GM19193 (cell line): ENCODE results near the gene INTS15.

ENCODE experiments used
- POLR2A ChIP-seq: IDR thresholded peaks from 4 replicates; pipeline ENCODE4 v1.6.1; 2011; ENCODE audit not compliant: insufficient read depth, insufficient read length; ENCODE audit errors: extremely low read depth

Gene INTS15

DNA sequence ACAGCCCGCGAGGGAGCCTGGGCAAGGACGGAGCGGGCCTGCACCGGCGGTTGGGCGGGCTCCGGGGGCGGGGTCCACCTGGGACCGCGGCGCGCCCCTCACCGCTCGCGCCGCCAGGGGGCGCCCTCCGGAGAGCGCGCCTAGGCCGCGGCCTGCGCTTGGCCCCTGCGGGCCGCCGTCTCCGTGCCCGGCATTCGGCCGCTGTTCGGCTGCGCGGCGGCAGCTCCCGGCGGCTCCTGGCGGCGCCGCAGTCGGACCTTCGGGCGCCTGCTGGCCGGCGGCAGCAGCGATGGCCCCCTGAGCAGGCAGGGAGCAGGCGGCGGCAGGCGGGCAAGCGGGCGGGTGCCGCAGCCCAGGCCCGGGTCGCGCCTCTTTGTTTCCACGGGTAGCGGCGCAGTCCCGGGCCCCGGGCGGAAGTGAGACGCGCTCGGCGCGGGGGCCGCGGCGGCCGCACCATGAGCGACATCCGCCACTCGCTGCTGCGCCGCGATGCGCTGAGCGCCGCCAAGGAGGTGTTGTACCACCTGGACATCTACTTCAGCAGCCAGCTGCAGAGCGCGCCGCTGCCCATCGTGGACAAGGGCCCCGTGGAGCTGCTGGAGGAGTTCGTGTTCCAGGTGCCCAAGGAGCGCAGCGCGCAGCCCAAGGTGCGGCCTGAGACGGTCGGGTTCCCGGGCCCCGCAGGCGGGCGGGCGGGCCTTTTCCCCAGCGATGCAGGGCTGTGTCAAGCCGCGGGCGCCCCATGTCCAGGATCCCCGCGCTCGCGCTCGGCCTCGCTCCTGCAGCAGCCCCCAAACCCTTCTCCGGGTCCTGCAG, at the start of gene INTS15:
INTS15 (plus strand) TSS at position 193 of the 816 bp plus-strand sequence; CDS start at position 456, 263 bp downstream.
- TF ChIP-seq POLR2A, result peak; percentile 93

DNA sequence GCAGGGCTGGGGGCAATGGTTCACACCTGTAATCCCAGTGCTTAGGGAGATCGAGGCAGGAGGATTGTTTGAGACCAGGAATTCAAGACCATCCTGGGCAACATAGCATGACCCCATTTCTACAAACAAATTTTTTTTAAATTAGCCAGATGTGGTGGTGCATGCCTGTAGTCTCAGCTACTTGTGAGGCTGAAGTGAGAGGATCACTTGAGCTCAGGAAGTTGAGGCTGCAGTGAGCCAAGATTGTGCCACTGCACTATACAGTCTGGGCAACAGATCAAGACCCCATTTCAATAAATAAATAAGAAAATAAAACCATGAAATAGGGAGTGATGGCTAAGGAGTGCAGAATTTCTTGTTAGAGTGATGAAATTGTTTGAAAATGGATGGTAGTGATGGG, 47.5 kb upstream of the INTS15 start:
- TF ChIP-seq POLR2A, result no peak

DNA sequence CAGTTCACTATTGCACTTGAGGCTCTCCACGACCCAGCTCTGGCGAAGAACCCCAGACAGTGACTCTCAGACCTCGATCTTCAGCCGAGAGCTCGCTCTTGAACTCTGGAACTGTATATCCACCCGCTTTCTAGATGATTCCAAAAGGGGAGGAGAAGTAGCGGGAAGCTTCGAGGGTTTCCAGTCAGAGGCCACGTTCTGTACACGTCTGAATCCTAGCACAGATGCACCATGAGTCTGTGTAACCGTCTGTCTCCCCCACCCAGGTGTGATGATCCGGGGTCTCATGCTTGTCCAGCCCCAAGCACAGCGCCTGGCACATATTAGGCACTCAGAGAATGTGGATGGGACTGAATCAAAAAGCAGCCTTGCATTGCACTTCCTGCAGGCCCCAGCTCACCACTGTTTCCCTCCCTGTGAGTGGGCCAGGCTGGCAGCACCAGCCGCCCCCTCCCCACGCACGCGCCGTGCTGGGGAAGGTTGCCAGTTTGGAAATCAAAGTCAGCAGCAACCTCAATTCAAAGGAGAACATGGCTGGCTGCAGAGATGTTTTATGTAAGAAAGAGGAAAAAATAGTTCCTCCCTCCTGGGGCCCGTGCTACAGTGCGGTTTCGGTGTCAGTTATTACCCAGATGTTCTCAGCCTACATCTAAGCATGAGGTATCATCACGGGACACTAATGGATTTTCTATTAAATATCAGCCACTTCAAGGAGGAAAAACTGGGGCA, 44.3 kb upstream of the INTS15 start:
- TF ChIP-seq POLR2A, result no peak

DNA sequence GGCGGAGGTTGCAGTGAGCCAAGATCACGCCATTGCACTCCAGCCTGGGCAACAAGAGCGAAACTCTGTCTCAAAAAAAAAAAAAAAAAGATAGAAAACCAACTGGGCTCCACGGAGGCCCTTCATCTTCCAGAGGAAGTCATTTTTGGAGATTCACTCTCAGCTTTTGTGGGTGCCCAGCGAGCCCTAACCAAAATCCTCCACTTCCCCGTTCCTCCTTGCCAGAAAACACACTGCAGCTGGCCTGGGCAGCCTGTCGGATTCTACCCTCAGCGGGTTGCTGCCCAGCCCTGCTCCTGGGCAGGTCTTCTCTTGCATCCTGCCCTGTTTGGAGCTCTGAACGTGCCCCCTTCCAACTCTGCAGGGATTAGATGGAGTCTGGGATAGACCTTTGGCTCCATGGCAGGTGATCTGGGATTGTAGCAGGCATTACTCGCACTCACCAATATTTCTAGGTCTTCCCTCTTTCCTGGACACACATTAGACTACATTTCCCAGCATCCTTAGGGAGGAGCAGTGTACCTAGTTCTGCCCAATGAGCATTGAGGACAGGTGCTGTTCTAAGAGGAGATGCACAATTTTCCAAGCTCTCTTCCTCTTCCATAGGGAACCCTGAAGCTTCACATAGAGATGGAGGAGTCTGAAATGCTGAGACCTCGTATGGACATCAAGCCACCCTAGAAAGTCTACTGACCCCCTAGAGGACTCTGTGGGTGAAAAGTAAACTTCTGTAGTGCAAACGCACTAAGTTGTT, 43.1 kb upstream of the INTS15 start:
- no peak for TF ChIP-seq POLR2A

DNA sequence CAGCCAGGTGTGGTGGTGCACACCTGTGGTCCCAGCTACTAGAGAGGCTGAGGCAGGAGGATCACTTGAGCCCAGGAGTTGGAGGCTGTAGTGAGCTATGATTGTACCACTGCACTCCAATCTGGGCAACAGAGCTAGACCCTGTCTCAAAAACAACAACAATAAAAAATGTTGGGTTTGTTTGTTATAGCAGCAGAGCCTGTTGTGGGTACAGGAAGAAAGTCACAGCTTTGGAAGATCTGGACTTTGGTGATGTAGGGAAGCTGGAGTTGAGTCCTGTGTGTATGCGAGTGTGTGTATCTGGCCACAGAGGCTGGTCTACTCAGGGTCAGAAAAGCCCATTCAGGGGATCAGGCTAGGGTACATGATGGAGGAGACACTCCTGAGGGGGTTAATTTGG, 42.4 kb upstream of the INTS15 start:
- TF ChIP-seq POLR2A, result no peak

DNA sequence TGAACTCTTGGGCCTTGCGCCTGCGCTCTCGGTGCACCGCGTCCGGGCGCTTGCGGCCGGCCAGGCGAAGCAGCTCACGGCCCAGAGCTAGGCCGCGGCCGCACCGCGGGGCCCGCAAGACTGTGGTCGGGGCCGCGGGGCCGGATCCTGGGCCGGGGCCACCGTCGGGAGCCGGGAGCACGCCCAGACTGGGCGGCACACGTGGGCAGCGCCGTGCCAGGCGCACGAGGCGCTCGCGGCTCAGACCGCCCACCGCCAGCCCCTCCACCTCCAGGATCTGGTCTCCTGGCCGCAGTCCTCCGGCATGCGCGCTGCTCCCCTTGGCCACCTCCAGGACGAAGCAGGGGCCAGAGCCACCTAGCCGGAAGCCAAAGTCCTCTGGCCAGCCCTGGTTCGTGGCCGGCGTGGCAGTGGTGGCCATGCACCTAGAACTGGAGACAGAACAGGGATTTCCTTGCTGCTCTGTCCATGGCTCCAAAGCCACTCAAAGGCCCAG, 38.8 kb upstream of the INTS15 start, which contains the start of gene GRID2IP:
GRID2IP (minus strand) TSS at position 446 of the 496 bp plus-strand sequence; CDS start at position 421, 25 bp downstream.
- no peak for TF ChIP-seq POLR2A

DNA sequence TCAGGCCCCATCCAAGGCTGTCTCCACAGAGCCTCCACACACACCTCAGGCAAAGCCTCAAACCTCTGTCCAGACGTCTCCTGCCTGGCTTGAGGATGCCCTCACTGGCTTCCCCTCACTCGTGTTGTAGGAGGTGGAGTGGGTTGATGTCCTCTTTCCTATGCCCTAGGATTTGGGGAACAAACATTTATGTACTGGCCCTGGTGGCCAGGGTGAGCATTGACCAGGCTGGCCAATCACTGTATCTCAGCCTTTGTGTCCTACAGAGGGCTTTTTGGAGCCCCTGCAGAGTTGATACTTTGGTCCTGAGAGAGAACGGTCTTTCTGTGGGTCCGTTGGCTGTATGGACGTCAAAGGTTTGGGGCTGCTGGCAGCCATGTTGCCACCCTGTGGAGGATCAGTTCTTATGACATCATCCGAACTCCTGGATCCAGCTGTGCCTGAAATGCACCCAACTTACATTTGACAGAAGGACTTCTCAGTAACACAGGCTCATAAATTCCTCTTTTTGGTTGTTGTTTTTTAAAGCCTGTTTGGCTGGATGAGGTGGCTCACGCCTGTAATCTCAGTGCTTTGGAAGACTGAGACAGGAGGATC, 36.3 kb upstream of the INTS15 start:
- no peak for TF ChIP-seq POLR2A

DNA sequence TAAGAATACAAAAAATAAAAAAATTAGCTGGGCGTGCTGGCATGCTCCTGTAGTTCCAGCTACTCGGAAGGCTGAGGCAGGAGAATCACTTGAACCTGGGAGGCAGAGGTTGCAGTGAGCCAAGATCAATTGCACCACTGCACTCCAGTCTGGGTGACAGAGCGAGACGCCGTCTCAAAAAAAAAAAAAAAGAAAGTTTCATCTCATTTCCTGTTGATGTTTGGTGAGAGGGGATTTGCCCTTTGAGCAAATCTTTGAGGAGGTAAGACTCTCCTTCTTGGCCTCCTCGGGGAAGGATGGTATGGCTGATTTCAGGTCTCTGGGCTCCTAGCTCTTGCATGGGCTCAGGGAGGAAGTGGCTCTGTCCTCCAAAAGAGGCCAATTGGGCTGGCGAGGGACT, 35.0 kb upstream of the INTS15 start:
- no peak for TF ChIP-seq POLR2A

DNA sequence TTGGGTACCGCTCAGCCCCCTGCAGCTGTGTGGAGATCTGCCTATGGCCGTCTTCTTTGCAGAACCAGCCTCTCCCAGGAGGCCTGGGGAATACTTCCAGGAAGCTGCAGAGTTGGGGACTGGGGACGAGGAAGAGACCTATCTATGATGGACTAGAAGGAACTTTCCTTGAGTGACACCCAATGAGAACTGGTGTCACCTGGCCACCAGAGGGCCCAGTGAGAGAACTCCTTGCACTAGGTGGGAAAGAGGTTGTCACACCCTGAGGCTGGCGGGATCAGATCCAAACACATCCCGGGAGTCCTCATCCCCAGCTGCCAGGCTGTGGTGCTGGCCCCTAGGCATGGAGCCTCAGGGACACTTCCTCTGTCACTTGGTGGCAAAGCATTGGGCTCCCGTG, 33.6 kb upstream of the INTS15 start:
- no peak for TF ChIP-seq POLR2A

DNA sequence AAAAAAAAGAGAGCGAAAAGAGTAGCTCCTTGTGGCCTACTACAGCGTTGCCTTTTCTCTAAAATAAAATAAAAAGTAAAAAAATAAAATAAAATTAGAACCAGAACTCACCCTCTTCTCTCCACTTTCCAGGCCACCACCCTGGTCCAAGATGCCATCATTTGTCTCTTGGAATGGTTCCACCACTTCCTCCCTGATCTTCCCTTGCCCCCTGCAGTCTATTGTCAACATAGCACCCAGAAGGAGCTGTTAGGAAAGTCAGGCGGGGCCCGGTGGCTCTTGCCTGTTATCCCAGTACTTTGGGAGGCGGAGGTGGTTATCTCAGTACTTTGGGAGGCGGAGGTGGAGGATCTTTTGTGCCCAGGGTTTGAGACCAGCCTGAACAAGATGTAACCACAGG, 31.0 kb upstream of the INTS15 start:
- no peak for TF ChIP-seq POLR2A

DNA sequence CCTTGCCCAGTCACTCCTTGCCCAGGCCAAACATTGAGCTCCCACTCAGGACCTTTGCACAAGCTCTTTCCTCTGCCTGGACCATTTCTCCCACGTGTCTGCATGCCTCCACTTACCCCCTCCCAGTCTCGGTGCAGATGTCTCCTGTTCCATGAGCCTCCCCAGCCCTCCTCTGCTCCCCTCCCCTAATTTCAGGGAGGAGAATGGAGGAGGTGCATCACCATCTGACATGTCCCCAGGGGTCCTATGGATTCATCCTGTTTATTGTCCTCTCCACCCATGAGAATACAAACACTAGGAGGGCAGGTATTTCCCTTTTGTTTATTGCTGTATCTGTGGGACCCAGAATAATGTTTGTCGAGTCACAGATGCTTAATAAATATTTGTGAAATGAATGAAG, 29.9 kb upstream of the INTS15 start:
- no peak for TF ChIP-seq POLR2A

DNA sequence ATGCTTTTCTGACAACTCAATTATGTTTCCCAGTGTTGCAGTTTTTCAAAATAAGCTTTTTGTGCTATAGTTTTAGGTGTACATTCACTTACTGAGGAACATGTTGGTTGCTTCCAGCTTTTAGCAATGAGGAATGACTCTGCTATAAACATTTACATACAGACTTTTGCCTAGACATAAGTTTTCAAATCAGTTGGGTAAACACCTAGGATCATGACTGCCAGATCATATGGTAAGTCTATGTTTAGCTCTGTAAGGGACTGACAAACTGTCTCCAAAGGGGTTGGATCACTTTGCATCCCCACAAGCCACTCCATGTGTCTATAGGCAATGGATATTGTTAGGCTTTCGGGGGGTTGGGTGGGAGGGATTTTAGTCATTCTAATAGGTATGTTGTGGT, 27.7 kb upstream of the INTS15 start:
- no peak for TF ChIP-seq POLR2A

DNA sequence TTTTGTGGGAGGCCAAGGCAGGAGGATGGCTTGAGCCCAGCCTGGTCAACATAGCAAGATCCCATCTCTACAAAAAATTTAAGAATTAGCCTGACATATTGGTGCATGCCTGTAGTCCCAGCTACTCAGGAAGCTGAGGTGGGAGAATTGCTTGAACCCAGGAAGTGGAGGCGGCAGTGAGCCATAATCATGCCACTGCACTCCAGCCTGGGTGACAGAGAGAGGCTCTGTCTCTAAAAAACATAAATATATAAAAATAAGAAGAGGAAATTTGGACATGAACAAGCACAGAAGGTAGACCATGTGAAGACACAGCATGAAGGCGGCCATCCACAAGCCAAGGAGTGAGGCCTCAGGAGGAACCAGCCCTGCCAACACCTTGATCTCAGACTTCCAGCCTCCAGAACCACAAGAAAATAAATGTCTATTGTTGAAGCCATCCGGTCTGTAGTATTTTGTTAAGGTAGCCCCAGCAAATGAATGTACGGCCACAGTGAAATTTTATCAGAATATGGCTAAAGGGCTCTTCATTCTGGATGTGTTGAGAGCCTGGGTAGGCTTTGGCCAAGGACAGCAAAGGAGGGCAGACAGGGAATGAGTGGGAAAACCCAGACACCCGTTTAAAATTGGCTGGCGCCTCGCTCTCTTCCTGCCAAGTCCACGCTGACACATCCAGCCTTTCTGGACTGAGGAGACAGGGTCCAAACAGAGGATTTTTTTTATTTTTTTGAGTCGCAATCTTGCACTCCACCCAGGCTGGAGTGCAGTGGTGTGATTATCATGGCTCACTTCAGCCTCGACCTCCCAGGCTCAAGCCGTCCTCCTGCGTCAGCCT, 25.7 kb upstream of the INTS15 start:
- TF ChIP-seq POLR2A, result no peak

DNA sequence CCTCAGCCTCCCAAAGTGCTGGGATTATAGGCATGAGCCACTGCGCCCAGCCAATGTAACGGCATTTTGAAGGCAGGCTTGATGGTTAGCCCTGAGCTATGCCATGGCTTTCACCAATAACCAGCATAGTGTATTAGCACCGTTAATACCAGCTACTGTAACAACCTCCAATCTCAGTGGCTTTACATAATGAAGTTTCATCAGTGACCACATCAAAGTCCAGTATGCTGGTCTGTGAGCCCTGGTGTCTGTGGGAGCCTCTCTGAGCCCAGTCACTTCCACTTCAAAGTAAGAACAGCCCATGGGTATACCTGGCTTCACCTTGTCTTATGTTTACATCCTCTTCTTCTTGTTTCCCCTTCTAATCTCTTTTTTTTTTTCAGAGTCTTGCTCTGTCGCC, 24.2 kb upstream of the INTS15 start:
- TF ChIP-seq POLR2A, result no peak
